HEK293T (cell line): ENCODE results near the gene SERPINB4.
"Not testable (repeated sequence)": the region's sequence is repeated elsewhere in the genome, so short reads cannot be mapped to it uniquely, and the experiment has no call there.

ENCODE experiments used
- CTCF ChIA-PET: fragments of 350-600 bp; formaldehyde crosslinking; extraction: SDS; loops from one replicate; lab custom pipeline; 2021; ENCODE audit warnings: antibody characterized with exemption, inconsistent platforms; lab: Yijun Ruan, JAX
- POLR2A ChIA-PET: fragments of 350-600 bp; formaldehyde crosslinking; extraction: SDS; loops from one replicate; lab custom pipeline; 2020; ENCODE audit warnings: antibody characterized with exemption, inconsistent platforms; lab: Yijun Ruan, JAX
- DNase-seq: peaks from one replicate; pipeline ENCODE4 v3.0.0; 2012; ENCODE audit warnings: mixed read lengths; ENCODE audit errors: extremely low spot score
- ARNT ChIP-seq: fragments of 450-650 bp; IDR thresholded peaks from 2 replicates; pipeline ENCODE4 v1.6.1; 2017; ENCODE audit warnings: mild to moderate bottlenecking
- BHLHE40 ChIP-seq: fragments of 450-650 bp; IDR thresholded peaks from 2 replicates; pipeline ENCODE4 v1.6.1; 2016; ENCODE audit warnings: mild to moderate bottlenecking, moderate library complexity, borderline replicate concordance
- CTBP1 ChIP-seq: fragments of 450-650 bp; IDR thresholded peaks from 2 replicates; pipeline ENCODE4 v1.6.1; 2016; ENCODE audit warnings: borderline replicate concordance
- ELF4 ChIP-seq: fragments of 450-650 bp; IDR thresholded peaks from 2 replicates; pipeline ENCODE4 v1.6.1; 2017; ENCODE audit warnings: antibody characterized with exemption
- FOXA1 ChIP-seq: fragments of 450-650 bp; IDR thresholded peaks from 2 replicates; pipeline ENCODE4 v1.6.1; 2016; ENCODE audit warnings: mild to moderate bottlenecking
- FOXK2 ChIP-seq: fragments of 450-650 bp; IDR thresholded peaks from 2 replicates; pipeline ENCODE4 v1.6.1; 2016; ENCODE audit warnings: mild to moderate bottlenecking
- FOXM1 ChIP-seq: fragments of 450-650 bp; IDR thresholded peaks from 2 replicates; pipeline ENCODE4 v1.6.1; 2017; ENCODE audit warnings: mild to moderate bottlenecking, borderline replicate concordance
- HDGF ChIP-seq: fragments of 450-650 bp; IDR thresholded peaks from 2 replicates; pipeline ENCODE4 v1.6.1; 2017; ENCODE audit warnings: antibody characterized with exemption, borderline replicate concordance
- L3MBTL2 ChIP-seq: fragments of 450-650 bp; conservative IDR thresholded peaks from 2 replicates; pipeline ENCODE4 v1.6.1; 2016; ENCODE audit warnings: mild to moderate bottlenecking
- LEF1 ChIP-seq: fragments of 450-650 bp; IDR thresholded peaks from 2 replicates; pipeline ENCODE4 v1.6.1; 2017; ENCODE audit warnings: mild to moderate bottlenecking, borderline replicate concordance
- NFRKB ChIP-seq: fragments of 450-650 bp; IDR thresholded peaks from 2 replicates; pipeline ENCODE4 v1.6.1; 2016; ENCODE audit warnings: mild to moderate bottlenecking, moderate library complexity
- SP1 ChIP-seq: fragments of 450-650 bp; IDR thresholded peaks from 2 replicates; pipeline ENCODE4 v1.6.1; 2017
- SUZ12 ChIP-seq: fragments of 450-650 bp; IDR thresholded peaks from 2 replicates; pipeline ENCODE4 v1.6.1; 2016; ENCODE audit warnings: mild to moderate bottlenecking
- TARDBP ChIP-seq: fragments of 450-650 bp; IDR thresholded peaks from 2 replicates; pipeline ENCODE4 v1.6.1; 2016
- ZNF384 ChIP-seq: fragments of 450-650 bp; IDR thresholded peaks from 2 replicates; pipeline ENCODE4 v1.6.1; 2016
- TF ChIP-seq, protein P1 (sequence below): fragments of 450-650 bp; IDR thresholded peaks from 2 replicates; pipeline ENCODE4 v1.6.1; 2016

SERPINB4 gene

DNA sequence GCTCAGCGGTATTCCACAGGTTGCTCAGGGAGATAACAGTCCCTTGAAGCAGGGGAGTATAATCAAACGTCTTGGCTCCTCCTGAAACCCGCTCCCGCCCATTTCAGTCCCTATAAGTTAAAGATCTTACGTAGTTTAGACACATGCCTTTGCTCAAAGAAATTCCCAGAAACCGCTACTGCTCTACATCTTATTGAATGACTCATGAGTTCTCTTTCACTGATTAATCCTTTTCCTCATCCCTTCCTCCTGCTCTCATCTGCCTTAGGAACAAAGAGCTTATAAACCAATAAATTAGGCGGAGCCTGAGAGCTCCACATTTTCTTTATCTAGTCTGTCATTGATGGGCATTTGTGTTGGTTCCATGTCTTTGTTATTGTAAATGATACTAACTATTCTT, 4.2 kb upstream of the SERPINB4 start:
- no peak for DNase-seq
- CTCF ChIA-PET, result no interaction called here
- no peak for TF ChIP-seq LEF1
- no peak for TF ChIP-seq ZNF384
- TF ChIP-seq ELF4, result no peak
- TF ChIP-seq BHLHE40, result no peak
- TF ChIP-seq, protein P1, sequence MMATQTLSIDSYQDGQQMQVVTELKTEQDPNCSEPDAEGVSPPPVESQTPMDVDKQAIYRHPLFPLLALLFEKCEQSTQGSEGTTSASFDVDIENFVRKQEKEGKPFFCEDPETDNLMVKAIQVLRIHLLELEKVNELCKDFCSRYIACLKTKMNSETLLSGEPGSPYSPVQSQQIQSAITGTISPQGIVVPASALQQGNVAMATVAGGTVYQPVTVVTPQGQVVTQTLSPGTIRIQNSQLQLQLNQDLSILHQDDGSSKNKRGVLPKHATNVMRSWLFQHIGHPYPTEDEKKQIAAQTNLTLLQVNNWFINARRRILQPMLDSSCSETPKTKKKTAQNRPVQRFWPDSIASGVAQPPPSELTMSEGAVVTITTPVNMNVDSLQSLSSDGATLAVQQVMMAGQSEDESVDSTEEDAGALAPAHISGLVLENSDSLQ, result no peak
- TF ChIP-seq TARDBP, result no peak
- no peak for TF ChIP-seq HDGF
- TF ChIP-seq FOXA1, result no peak
- no peak for TF ChIP-seq FOXM1
- TF ChIP-seq FOXK2, result no peak
- POLR2A ChIA-PET, result no interaction called here

DNA sequence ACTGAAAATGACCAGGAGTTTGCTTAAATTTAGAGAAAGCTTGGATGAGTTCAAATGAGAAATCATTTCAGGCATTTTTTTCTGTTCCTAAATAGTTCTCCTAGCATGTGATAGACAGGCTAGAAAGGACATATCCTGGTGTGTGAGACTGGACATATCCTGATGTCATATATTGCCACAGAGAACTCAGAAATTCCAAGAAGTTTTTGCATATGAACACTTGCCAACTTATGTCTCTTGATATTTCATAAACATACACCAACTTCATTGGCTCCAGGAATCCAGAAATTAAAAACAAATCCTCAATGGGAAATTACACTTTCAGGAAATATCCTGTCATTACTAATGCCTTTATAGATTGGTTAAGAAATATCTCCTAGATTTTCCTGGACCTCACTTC, 2.9 kb upstream of the SERPINB4 start:
- TF ChIP-seq FOXK2 (no peak), SP1 (no peak), LEF1 (no peak), FOXM1 (no peak)
- ChIA-PET CTCF (no interaction called here), POLR2A (no interaction called here)
- DNase-seq, result no peak

DNA sequence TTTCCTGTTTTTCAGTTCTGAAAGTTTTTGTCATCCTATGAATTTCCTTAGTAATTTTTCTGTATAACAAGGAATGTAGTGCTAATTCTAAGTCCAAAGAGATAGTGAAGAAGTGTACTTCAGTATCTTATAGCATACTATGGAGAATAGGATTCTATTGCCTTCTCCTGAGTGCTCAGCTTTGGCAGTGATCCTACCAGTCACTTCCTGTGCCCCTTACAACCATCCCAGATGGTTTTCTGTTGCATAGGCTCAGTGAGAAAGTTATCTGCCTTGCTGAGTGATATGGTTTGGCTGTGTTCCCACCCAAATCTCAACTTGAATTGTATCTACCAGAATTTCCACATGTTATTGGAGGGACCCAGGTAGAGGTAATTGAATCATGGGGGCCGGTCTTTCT, 638 bp upstream of the SERPINB4 start:
- CTCF ChIA-PET, DNase-seq, POLR2A ChIA-PET: not testable (repeated sequence)

DNA sequence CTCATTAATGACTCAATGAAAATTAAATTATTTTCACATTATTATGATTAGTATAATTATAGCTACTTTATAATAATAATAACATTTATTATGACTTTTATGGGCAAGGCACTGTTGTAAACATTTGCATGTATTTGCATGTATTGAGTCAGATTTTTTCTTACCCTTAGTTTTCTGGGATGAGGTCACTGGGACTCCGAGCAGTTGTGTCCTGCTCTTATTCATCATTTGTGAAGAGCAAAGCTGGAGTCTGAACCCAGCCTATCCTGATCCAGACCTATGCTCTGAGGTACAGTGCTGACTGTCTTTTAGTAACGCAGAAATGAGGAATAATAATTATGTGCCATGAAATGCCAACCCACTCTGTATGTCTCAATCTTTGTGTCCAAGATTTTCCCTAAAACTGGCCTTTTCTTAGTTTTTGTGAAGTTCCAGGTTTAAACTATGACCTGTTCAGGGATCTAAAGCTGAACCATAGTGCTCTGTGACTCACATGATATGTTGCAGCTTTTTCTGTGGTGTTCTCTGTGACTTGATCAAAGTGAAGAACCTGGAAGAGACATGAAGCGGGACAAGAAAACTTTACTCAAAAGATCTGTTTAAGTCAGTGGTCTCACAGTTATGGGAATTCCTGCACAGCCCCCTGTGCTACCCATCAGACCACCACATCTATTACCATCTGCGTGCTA, 1.2 kb downstream of the SERPINB4 start:
- POLR2A ChIA-PET, CTCF ChIA-PET, DNase-seq: not testable (repeated sequence)

DNA sequence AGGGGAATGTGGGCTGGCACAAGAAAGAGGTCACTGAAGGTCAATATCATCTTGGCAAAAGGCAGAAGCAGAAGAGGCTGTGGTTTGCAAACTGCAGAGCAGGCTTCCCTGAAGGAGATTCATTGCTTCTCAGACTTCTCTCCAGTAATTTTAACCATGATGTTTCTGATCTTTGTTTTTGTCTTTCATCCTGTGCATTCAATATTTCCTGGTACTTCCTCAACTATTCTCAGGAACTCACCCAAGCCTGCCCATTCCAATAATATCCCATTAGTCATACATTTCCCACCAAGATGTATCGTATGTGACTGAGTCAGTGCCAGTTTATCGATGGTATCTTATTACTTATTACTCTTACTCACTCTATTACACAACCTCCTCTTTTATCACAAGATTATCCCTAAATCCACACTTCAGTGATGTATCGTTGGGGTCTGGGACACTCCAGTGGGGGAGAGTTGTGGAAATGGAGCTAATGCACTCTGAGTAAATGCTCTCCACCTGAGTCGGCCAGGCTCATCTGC, 2.8 kb downstream of the SERPINB4 start:
- DNase-seq, result not testable (repeated sequence)

DNA sequence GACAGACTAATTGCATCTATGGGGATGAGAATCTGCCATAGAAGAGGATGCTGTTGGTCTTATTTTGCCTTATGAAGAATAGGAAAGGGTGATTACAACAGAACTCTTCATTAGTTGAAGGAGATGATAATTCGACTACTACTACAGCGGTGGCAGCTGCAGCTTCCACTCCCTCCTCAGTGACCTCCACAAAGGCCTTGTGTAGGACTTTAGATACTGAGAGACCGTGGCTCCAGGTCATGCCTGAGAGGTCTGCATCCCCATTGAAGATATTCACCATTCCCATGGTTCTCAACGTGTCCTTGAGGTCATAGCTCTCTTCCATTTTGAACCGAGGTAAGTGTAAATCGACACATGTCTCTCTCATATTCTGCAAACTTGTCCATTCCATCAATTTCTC, 6.4 kb downstream of the SERPINB4 start:
- no peak for DNase-seq
- TF ChIP-seq CTBP1 (no peak), NFRKB (no peak), FOXK2 (no peak), SP1 (no peak), TARDBP (no peak), LEF1 (no peak)
- CTCF ChIA-PET, result no interaction called here
- POLR2A ChIA-PET, result no interaction called here

More for the DNA sequence above, 2.8 kb downstream of the SERPINB4 start:
- CTCF ChIA-PET, POLR2A ChIA-PET: not testable (repeated sequence)

DNA sequence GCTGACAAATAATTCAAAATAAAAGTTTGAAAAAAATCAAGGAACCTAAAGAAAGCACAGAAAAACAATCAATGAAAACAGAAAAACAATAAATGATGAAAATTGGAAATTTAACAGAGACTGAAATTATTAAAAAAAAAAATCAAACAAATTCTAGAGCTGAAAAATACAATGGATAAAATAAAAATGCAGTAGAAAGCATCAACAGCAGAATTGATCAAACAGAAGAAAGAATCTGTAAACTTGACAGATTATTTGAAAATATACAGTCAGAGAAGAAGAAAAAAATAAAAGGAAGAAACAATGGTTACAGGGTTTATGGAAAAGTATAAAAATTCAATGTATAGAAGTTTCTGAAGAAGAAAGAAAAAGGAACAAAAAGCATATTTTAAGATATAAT, 16.2 kb downstream of the SERPINB4 start:
- DNase-seq, result no peak
- TF ChIP-seq ARNT (no peak), FOXK2 (no peak)
- POLR2A ChIA-PET, result no interaction called here
- CTCF ChIA-PET, result no interaction called here

DNA sequence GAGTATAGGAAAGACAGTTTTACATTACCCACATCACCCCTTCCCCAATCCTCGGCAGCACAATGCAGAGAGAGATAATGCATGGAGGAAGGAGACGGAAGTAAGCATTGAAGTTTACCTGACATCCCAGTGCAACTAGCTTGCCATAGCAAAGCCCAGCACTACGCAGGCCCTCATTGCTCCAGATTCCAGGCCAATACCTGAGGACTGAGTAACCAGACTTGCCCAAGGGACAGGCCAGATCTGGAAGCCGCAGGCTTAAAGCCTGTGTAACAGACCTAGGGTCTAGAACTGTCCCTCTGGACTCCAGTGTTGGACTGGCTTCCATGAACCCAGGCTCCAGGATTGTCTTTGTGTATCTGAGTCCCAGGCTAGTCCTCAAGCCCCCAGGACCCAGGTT, 17.6 kb downstream of the SERPINB4 start:
- CTCF ChIA-PET, result no interaction called here
- TF ChIP-seq L3MBTL2, result no peak
- TF ChIP-seq BHLHE40, result no peak
- TF ChIP-seq, protein P1, result no peak
- TF ChIP-seq ELF4, result no peak
- TF ChIP-seq FOXK2, result no peak
- TF ChIP-seq ARNT, result no peak
- no peak for TF ChIP-seq CTBP1
- TF ChIP-seq SUZ12, result no peak
- TF ChIP-seq FOXM1, result no peak
- TF ChIP-seq HDGF, result no peak
- TF ChIP-seq FOXA1, result no peak
- TF ChIP-seq LEF1, result no peak
- no peak for TF ChIP-seq SP1
- no peak for TF ChIP-seq TARDBP
- no peak for TF ChIP-seq ZNF384
- DNase-seq, result no peak
- POLR2A ChIA-PET, result no interaction called here
